Psoas muscle (tissue), 8 donors: ENCODE results near the gene TRIP4. TPM values are rescaled to one million over a fixed set of nuclear protein-coding genes. Genes with fewer than 3 reads are reported as not detected.
"Not testable (repeated sequence)": the region's sequence is repeated elsewhere in the genome, so short reads cannot be mapped to it uniquely, and the experiment has no call there.

Experiments
- ATAC-seq, 4 donors: fragments of 200-7000 bp; cut with Tn5 transposase; one replicate each; pipeline ENCODE4 v1.9.1; 2020; ENCODE audit warnings: moderate library complexity in 3 of 4, mild to moderate bottlenecking in 2 of 4
- DNase-seq, 2 donors: peaks; one replicate each; pipeline ENCODE4 v3.0.0-alpha.2; 2020
- H3K27ac ChIP-seq: fragments of 200-600 bp; one replicate; pipeline ENCODE4 v1.8.0; 2022
- H3K27me3 ChIP-seq, 3 donors: fragments of 200-600 bp in 1 of 3; one replicate each; pipeline versions ENCODE4 v1.6.1 to v1.8.0; 2013 to 2022; ENCODE audit warnings: low read length in 2 of 3, mild to moderate bottlenecking in 2 of 3, moderate library complexity in 1 of 3; ENCODE audit not compliant: insufficient read depth in 3 of 3
- H3K36me3 ChIP-seq, 2 donors: fragments of 200-600 bp in 1 of 2; one replicate each; pipeline versions ENCODE4 v1.6.1 to v1.8.0; 2013 to 2022; ENCODE audit warnings: low read depth in 1 of 2, mild to moderate bottlenecking in 1 of 2, moderate library complexity in 1 of 2; ENCODE audit not compliant: insufficient read depth in 1 of 2
- H3K4me1 ChIP-seq: fragments of 200-600 bp; one replicate; pipeline ENCODE4 v1.8.0; 2022
- H3K4me3 ChIP-seq: fragments of 200-600 bp; one replicate; pipeline ENCODE4 v1.8.0; 2022; ENCODE audit warnings: mild to moderate bottlenecking
- H3K9me3 ChIP-seq: fragments of 200-600 bp; one replicate; pipeline ENCODE4 v1.8.0; 2022
- WGBS, 3 donors: extraction: QIAGEN DNeasy Blood & Tissue Kit; methylation state at CpG; one replicate each; pipeline versions ENCODE4 v1.1.6 to v1.1.7; 2013; 5-methylcytosine and 5-hydroxymethylcytosine counted together
- intact Hi-C, 2 donors: fragments of 100-400 bp; cut with DNase I; formaldehyde crosslinking; loops; one replicate each; pipeline versions ENCODE4 v1.11.0 to v1.14.2; 2022
- polyA plus RNA-seq, 3 donors: library from polyadenylated mRNA; stranded (reverse); fragments of 200-250 nt; gene quantifications; one replicate each; pipeline ENCODE4 v1.2.3, GENCODE V29; 2013
- total RNA-seq, 4 donors: library from RNA; stranded (reverse); fragmentation: NEBNext Ultra II Directional in 2 of 4; extraction: Animal tissue kit (Norgen Biotek cat#: 25700) in 2 of 4; gene quantifications; one replicate each; pipeline versions ENCODE4 v1.2.1 to v1.2.4, GENCODE V29; 2021 to 2023
- TF ChIP-seq, protein P1 (sequence below): fragments of 200-600 bp; IDR thresholded peaks from one replicate; pipeline ENCODE4 v1.8.0; 2022; ENCODE audit warnings: antibody characterized with exemption
- donor health status: healthy with polysubstance abuse.
- donor health status: DM: no; HTN: no; CAD: no; lungs with moderate emphysema.
- donor health status: Bipolar disorder and iron deficiency.
- donor health status: healthy.
- donor health status: DM: yes; HTN: yes; CAD: no.
- donor health status: DM: no; HTN: no; CAD: no.
- donor health status: DM: no; HTN: no; CAD: no.
- donor health status: DM: yes; HTN: yes; CAD: no.

Gene TRIP4
- total and polyA plus RNA-seq, 7 donors = 6.3 to 16.6 (median 10.4) TPM

GRCh38 chr15:64389036-64389435, 1.4 kb downstream of the TRIP4 start:
- Histone ChIP-seq H3K9me3 (no peaks in the 10 kb centered on the region), H3K36me3 (peaks cover 0 to 7% of the 10 kb centered on the region in 2 donors), H3K4me3 (peak overlapping the region; percentile 75), H3K27ac (no peak overlapping the region), H3K4me1 (peaks cover 8% of the 10 kb centered on the region), H3K27me3 (no peaks in the 10 kb centered on the region)
- DNase-seq = no peak
- intact Hi-C loops = no loop called here
- TF ChIP-seq, protein P1, sequence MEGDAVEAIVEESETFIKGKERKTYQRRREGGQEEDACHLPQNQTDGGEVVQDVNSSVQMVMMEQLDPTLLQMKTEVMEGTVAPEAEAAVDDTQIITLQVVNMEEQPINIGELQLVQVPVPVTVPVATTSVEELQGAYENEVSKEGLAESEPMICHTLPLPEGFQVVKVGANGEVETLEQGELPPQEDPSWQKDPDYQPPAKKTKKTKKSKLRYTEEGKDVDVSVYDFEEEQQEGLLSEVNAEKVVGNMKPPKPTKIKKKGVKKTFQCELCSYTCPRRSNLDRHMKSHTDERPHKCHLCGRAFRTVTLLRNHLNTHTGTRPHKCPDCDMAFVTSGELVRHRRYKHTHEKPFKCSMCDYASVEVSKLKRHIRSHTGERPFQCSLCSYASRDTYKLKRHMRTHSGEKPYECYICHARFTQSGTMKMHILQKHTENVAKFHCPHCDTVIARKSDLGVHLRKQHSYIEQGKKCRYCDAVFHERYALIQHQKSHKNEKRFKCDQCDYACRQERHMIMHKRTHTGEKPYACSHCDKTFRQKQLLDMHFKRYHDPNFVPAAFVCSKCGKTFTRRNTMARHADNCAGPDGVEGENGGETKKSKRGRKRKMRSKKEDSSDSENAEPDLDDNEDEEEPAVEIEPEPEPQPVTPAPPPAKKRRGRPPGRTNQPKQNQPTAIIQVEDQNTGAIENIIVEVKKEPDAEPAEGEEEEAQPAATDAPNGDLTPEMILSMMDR = no peak
- ATAC-seq = no peak
- WGBS, 3 donors = 88 to 90% (median 90%) methylated on average over 5 of the region's 5 CpGs

DNA sequence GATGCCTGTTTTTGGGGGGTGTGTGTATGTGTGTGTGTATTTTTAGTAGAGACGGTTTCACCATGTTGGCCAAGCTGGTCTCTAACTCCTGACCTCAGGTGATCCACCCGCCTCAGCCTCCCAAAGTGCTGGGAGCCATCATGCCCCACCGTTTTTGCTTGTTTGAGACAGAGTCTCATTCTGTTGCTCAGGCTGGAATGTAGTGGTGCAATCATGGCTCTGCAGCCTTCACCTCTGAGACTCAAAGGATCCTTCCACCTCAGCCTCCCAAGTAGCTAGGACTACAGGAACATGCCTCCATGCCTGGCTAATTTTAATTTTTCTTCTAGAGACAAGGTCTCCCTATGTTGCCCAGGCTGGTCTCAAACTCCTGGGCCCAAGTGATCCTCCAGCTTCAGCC, 4.8 kb downstream of the TRIP4 start:
- DNase-seq, H3K9me3 ChIP-seq, ATAC-seq, H3K4me1 ChIP-seq, H3K4me3 ChIP-seq, intact Hi-C loops, H3K27ac ChIP-seq, H3K27me3 ChIP-seq: not testable (repeated sequence)
- H3K36me3 ChIP-seq = peaks cover 4 to 40% of the 10 kb centered on the region in 2 donors
- WGBS, 3 donors = 68 to 90% (median 79%) methylated on average over 3 of the region's 3 CpGs

DNA sequence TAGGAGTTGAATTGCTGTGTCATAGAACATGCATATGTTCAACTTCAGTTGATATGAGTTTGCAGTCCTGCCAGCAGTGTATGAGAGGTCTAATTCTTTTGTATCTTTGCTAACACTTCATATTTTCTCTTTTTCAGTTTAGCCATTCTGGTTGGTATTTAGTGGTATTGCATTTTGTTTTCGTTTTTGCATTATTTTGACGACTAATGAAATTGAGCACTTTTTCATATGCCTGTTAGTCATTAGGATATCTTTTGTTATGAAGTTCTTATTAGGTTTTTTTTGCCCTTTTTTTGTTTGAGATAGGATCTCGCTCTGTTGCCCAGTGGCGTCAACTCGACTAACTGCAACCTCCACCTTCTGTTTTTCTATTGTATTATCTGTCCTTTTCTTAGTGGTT, 9.2 kb downstream of the TRIP4 start:
- WGBS, 3 donors = 94 to 98% (median 97%) methylated on average over 5 of the region's 5 CpGs
- no peaks in the 10 kb centered on the region for H3K4me1 ChIP-seq
- no peak overlapping the region for H3K4me3 ChIP-seq
- ATAC-seq (no peak), DNase-seq (no peak)
- H3K9me3 ChIP-seq = no peaks in the 10 kb centered on the region
- no peak overlapping the region for H3K27ac ChIP-seq
- H3K36me3 ChIP-seq = peaks cover 5 to 84% of the 10 kb centered on the region in 2 donors
- TF ChIP-seq, protein P1 = no peak
- intact Hi-C loops = no loop called here
- H3K27me3 ChIP-seq = no peaks in the 10 kb centered on the region

DNA sequence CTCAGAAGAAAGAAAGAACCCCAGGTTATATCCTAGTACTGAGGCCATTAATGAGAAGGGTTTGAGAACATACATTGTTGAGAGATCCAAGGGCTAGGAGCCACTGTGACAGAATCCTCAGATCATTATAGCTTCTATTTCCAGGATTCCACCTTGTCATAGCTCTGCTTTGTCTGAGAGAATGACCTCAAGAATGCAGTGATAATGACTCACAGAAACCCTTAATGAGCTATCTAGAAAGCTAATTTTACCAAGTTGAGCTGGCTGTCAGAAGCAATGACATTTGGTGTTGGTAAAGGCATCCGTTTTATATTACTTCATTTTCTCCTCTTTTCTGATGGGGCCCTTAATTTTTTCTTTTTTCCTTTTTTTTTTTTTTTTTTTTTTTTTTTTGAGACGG, 10.9 kb downstream of the TRIP4 start:
- no peaks in the 10 kb centered on the region for H3K4me1 ChIP-seq
- no peaks in the 10 kb centered on the region for H3K9me3 ChIP-seq
- H3K27ac ChIP-seq = no peak overlapping the region
- ATAC-seq (no peak), DNase-seq (no peak)
- TF ChIP-seq, protein P1 = no peak
- H3K27me3 ChIP-seq = no peaks in the 10 kb centered on the region
- WGBS, 3 donors = 95 to 100% (median 100%) methylated on average over 2 of the region's 2 CpGs
- H3K4me3 ChIP-seq = no peak overlapping the region
- peaks cover 5 to 97% of the 10 kb centered on the region in 2 donors for H3K36me3 ChIP-seq
- intact Hi-C loops = no loop called here

GRCh38 chr15:64400583-64400982, 12.9 kb downstream of the TRIP4 start:
- TF ChIP-seq, protein P1 = no peak
- Histone ChIP-seq H3K27me3 (no peaks in the 10 kb centered on the region), H3K36me3 (peaks cover 7 to 98% of the 10 kb centered on the region in 2 donors), H3K4me1 (no peaks in the 10 kb centered on the region), H3K4me3 (no peak overlapping the region), H3K9me3 (no peaks in the 10 kb centered on the region), H3K27ac (no peak overlapping the region)
- ATAC-seq (no peak), DNase-seq (no peak)
- 94 to 100% (median 98%) methylated on average over 2 of the region's 2 CpGs for WGBS, 3 donors
- intact Hi-C loops = no loop called here
